Kidney (tissue), 14 donors: Measurements from ENCODE around the gene HTR3A. TPM values are rescaled to one million over a fixed set of nuclear protein-coding genes. Genes with fewer than 3 reads are reported as not detected.

Experiments used
- DNase-seq, 5 donors: peaks; one replicate each; pipeline ENCODE4 v3.0.0-alpha.2; 2013 to 2020
- FAIRE-seq: peaks from 2 replicates; lab custom pipeline; 2012; peaks lifted over from hg19 to GRCh38; lab: Jason Lieb, UNC
- H3K27ac ChIP-seq, 2 donors: one replicate each; pipeline ENCODE4 v1.7.0; 2013; ENCODE audit warnings: low read depth in 2 of 2, low read length in 2 of 2, inconsistent platforms in 1 of 2
- H3K27me3 ChIP-seq: one replicate; pipeline ENCODE4 v1.7.1; 2013; ENCODE audit warnings: low read length, inconsistent platforms; ENCODE audit not compliant: control insufficient read depth, insufficient read depth
- H3K36me3 ChIP-seq, 3 donors: one replicate each; pipeline versions ENCODE4 v1.7.0 to v1.7.1; 2013; ENCODE audit warnings: low read length in 3 of 3, control low read depth in 1 of 3, inconsistent platforms in 1 of 3; ENCODE audit not compliant: insufficient read depth in 3 of 3, control insufficient read depth in 2 of 3
- H3K4me1 ChIP-seq, 3 donors: one replicate each; pipeline versions ENCODE4 v1.7.0 to v1.7.1; 2013; ENCODE audit warnings: low read length in 3 of 3, inconsistent platforms in 1 of 3, low read depth in 1 of 3; ENCODE audit not compliant: control insufficient read depth in 2 of 3, insufficient read depth in 2 of 3
- H3K4me3 ChIP-seq, 3 donors: one replicate each; pipeline versions ENCODE4 v1.7.0 to v1.8.1; 2013; ENCODE audit warnings: low read length in 3 of 3, control low read depth in 1 of 3, inconsistent platforms in 1 of 3
- H3K9ac ChIP-seq, 3 donors: one replicate each; pipeline versions ENCODE4 v1.7.0 to v1.7.1; 2013; ENCODE audit warnings: low read length in 3 of 3, control low read depth in 1 of 3, inconsistent platforms in 1 of 3
- H3K9me3 ChIP-seq, 3 donors: one replicate each; pipeline versions ENCODE4 v1.7.0 to v1.7.1; 2013; ENCODE audit warnings: low read length in 3 of 3, control low read depth in 1 of 3, inconsistent platforms in 1 of 3; ENCODE audit not compliant: control insufficient read depth in 2 of 3, insufficient read depth in 1 of 3
- CTCF ChIP-seq: IDR thresholded peaks from 3 replicates; pipeline ENCODE4 v1.5.1; 2012; ENCODE audit warnings: mild to moderate bottlenecking, moderate library complexity, borderline replicate concordance; ENCODE audit not compliant: insufficient read depth; ENCODE audit errors: extremely low read depth
- intact Hi-C: fragments of 100-400 bp; cut with DNase I; formaldehyde crosslinking; loops from one replicate; pipeline ENCODE4 v1.11.1; 2022
- polyA plus RNA-seq: library from polyadenylated mRNA; stranded (reverse); fragments of 350-450 nt; fragmentation: Illumina TruSeq; extraction: RNeasy Lipid Tissue Mini Kit (QIAGEN cat#74804); gene quantifications from one replicate; pipeline ENCODE4 v1.2.3, GENCODE V29; 2014; ENCODE audit warnings: low read depth, low replicate concordance; ENCODE audit not compliant: insufficient read depth
- total RNA-seq: library from RNA; stranded (reverse); fragmentation: NEBNext Ultra II Directional; extraction: Animal tissue kit (Norgen Biotek cat#: 25700); gene quantifications from one replicate; pipeline ENCODE4 v1.2.1, GENCODE V29; 2021
- donor health status: control.
- donor health status: control.
- donor health status: control.
- donor health status: control.
- donor health status: control.
- donor health status: DM: yes; HTN: yes; CAD: no.
- donor health status: Normal renal cell carcinoma (clear cell type).

HTR3A gene
- total and polyA plus RNA-seq, 2 donors from 2014 or later: 1.1 TPM; not detected in 1

- no peak for TF ChIP-seq CTCF
- Histone ChIP-seq H3K4me1 (no peaks in the 10 kb centered on the region), H3K27ac (no peak overlapping the region), H3K9ac (no peak overlapping the region), H3K36me3 (no peaks in the 10 kb centered on the region), H3K4me3 (no peak overlapping the region), H3K9me3 (no peaks in the 10 kb centered on the region), H3K27me3 (no peaks in the 10 kb centered on the region)
- no peak for FAIRE-seq
- no peak for DNase-seq
- intact Hi-C loops: no loop called here
These were observed 11.0 kb downstream of the HTR3A start for GRCh38 chr11:113985906-113986305.

DNA sequence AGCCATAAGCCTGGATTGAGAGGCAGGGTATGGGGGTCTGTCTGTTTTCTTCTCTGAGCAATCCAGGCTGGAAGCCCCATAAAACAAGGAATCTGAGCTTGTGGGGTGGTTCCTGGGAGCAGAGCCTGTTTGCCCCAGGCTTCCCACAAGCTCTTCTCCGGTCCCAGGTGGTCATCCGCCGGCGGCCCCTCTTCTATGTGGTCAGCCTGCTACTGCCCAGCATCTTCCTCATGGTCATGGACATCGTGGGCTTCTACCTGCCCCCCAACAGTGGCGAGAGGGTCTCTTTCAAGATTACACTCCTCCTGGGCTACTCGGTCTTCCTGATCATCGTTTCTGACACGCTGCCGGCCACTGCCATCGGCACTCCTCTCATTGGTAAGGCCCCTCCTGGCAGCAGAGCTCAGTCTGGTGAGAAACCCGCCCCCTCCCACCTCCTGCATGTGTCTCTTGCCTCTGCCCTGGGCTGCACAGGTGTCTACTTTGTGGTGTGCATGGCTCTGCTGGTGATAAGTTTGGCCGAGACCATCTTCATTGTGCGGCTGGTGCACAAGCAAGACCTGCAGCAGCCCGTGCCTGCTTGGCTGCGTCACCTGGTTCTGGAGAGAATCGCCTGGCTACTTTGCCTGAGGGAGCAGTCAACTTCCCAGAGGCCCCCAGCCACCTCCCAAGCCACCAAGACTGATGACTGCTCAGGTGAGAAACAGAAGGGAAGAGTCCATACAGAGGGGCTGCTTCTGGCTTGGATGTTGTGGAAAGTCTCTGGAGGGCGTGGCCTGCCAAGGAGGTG, 11.6 kb downstream of the HTR3A start:
- DNase-seq: no peak
- H3K9me3 ChIP-seq: no peaks in the 10 kb centered on the region

GRCh38 chr11:113989381-113989780, 14.5 kb downstream of the HTR3A start:
- TF ChIP-seq CTCF: no peak
- Histone ChIP-seq H3K27me3 (peaks cover 5% of the 10 kb centered on the region), H3K9ac (no peak overlapping the region), H3K4me1 (no peaks in the 10 kb centered on the region), H3K27ac (no peak overlapping the region), H3K36me3 (no peaks in the 10 kb centered on the region), H3K4me3 (no peak overlapping the region), H3K9me3 (no peaks in the 10 kb centered on the region)
- DNase-seq (no peak), FAIRE-seq (no peak)
- intact Hi-C loops: no loop called here

More for the DNA sequence above, 11.6 kb downstream of the HTR3A start:
- Histone ChIP-seq H3K9ac (no peak overlapping the region), H3K27me3 (no peaks in the 10 kb centered on the region), H3K27ac (no peak overlapping the region), H3K36me3 (no peaks in the 10 kb centered on the region), H3K4me1 (no peaks in the 10 kb centered on the region), H3K4me3 (no peak overlapping the region)
- TF ChIP-seq CTCF: no peak
- intact Hi-C loops: no loop called here
- no peak for FAIRE-seq
